HG03196 (cell line): ENCODE data around the gene KIRREL1.

Experiments
- ATAC-seq: cut with Tn5 transposase; IDR thresholded peaks from one replicate; pipeline ENCODE4 v1.9.1; 2021; ENCODE audit not compliant: unreplicated experiment

KIRREL1 gene

GRCh38 chr1:158028969-158029368 lies 35.5 kb downstream of the KIRREL1 start:
- ATAC-seq = no peak

- no peak for ATAC-seq
Measured at GRCh38 chr1:158035014-158035413, 41.6 kb downstream of the KIRREL1 start.

- no peak for ATAC-seq
Measured at GRCh38 chr1:158035976-158036583, 42.6 kb downstream of the KIRREL1 start.

- no peak for ATAC-seq
Measured at GRCh38 chr1:158037008-158037865, 43.8 kb downstream of the KIRREL1 start.

- ATAC-seq = no peak
Measured at GRCh38 chr1:158037866-158038359, 44.5 kb downstream of the KIRREL1 start.

- no peak for ATAC-seq
Measured at GRCh38 chr1:158038793-158039192, 45.3 kb downstream of the KIRREL1 start.

GRCh38 chr1:158039380-158039779 lies 45.9 kb downstream of the KIRREL1 start:
- ATAC-seq = no peak

GRCh38 chr1:158040323-158040722 lies 46.9 kb downstream of the KIRREL1 start:
- no peak for ATAC-seq

GRCh38 chr1:158043232-158043631 lies 49.8 kb downstream of the KIRREL1 start:
- no peak for ATAC-seq

- ATAC-seq = no peak
Measured at GRCh38 chr1:158045639-158046038, 52.2 kb downstream of the KIRREL1 start.

- ATAC-seq = no peak
Measured at GRCh38 chr1:158046715-158047510, 53.5 kb downstream of the KIRREL1 start.

- ATAC-seq = no peak
Measured at GRCh38 chr1:158048371-158049067, 55.1 kb downstream of the KIRREL1 start.

- no peak for ATAC-seq
Measured at GRCh38 chr1:158049853-158050252, 56.4 kb downstream of the KIRREL1 start.

GRCh38 chr1:158053276-158053675 lies 59.8 kb downstream of the KIRREL1 start:
- ATAC-seq = no peak

GRCh38 chr1:158054721-158055120 lies 61.3 kb downstream of the KIRREL1 start:
- ATAC-seq = no peak

GRCh38 chr1:158055854-158056253 lies 62.4 kb downstream of the KIRREL1 start:
- no peak for ATAC-seq

- no peak for ATAC-seq
Measured at GRCh38 chr1:158056498-158056897, 63.1 kb downstream of the KIRREL1 start.

- ATAC-seq = no peak
Measured at GRCh38 chr1:158058237-158058985, 65.0 kb downstream of the KIRREL1 start.

- ATAC-seq = no peak
Measured at GRCh38 chr1:158059984-158060383, 66.5 kb downstream of the KIRREL1 start.

GRCh38 chr1:158062174-158062573 lies 68.7 kb downstream of the KIRREL1 start:
- no peak for ATAC-seq
